ENCODE measurements around the gene HOXA1. TPM values are rescaled to one million over a fixed set of nuclear protein-coding genes. Genes with fewer than 3 reads are reported as not detected.
A peak's percentile ranks its signal among the peaks of the same experiment; 100 is the strongest.

The HOXA1 gene
- total and polyA plus RNA-seq, 9 donors, result 0.42 to 1.2 (median 0.91) TPM

GRCh38 chr7:27104341-27105058, 8.7 kb upstream of the HOXA1 start:
- H3K4me3 ChIP-seq (ENCODE audit: low read length), result no peak overlapping the region
- peaks cover 24% of the 10 kb centered on the region for H3K4me1 ChIP-seq (ENCODE audit: control insufficient read depth, insufficient read depth, low read length)
- H3K9me3 ChIP-seq (replicated peaks; ENCODE audit: control insufficient read depth, low read depth, low read length), result no peaks in the 10 kb centered on the region
- peaks cover 13% of the 10 kb centered on the region for H3K36me3 ChIP-seq (ENCODE audit: control insufficient read depth, insufficient read depth, low read length)
- peak; percentile 68 for DNase-seq
- 69% methylated on average over 6 of the region's 13 CpGs for WGBS (ENCODE audit: insufficient coverage)
- H3K27ac ChIP-seq (ENCODE audit: low read length), result peak overlapping the region; percentile 2
- peaks cover 55% of the 10 kb centered on the region for H3K27me3 ChIP-seq (ENCODE audit: control insufficient read depth, insufficient read depth, low read length)

- 44% methylated on average over 16 of the region's 35 CpGs for WGBS (ENCODE audit: insufficient coverage)
- Histone ChIP-seq H3K4me3 (ENCODE audit: low read length) (peak overlapping the region; percentile 6), H3K27ac (ENCODE audit: low read length) (peak overlapping the region; percentile 31), H3K9me3 (replicated peaks; ENCODE audit: control insufficient read depth, low read depth, low read length) (no peaks in the 10 kb centered on the region), H3K4me1 (ENCODE audit: control insufficient read depth, insufficient read depth, low read length) (peaks cover 23% of the 10 kb centered on the region), H3K27me3 (ENCODE audit: control insufficient read depth, insufficient read depth, low read length) (peaks cover 61% of the 10 kb centered on the region), H3K36me3 (ENCODE audit: control insufficient read depth, insufficient read depth, low read length) (peaks cover 13% of the 10 kb centered on the region)
- DNase-seq, result no peak
Observed at GRCh38 chr7:27103489-27104226, 7.9 kb upstream of the HOXA1 start.

- peaks cover 8% of the 10 kb centered on the region for H3K36me3 ChIP-seq (ENCODE audit: control insufficient read depth, insufficient read depth, low read length)
- H3K4me3 ChIP-seq (ENCODE audit: low read length), result peak within 1 kb of the TSS; percentile 6
- H3K27ac ChIP-seq (ENCODE audit: low read length), result peak within 1 kb of the TSS; percentile 52
- H3K9me3 ChIP-seq (replicated peaks; ENCODE audit: control insufficient read depth, low read depth, low read length), result no peaks in the 10 kb centered on the region
- H3K27me3 ChIP-seq (ENCODE audit: control insufficient read depth, insufficient read depth, low read length), result peaks cover 62% of the 10 kb centered on the region
- 38% methylated on average over 19 of the region's 29 CpGs for WGBS (ENCODE audit: insufficient coverage)
- no peak for DNase-seq
- H3K4me1 ChIP-seq (ENCODE audit: control insufficient read depth, insufficient read depth, low read length), result peaks cover 32% of the 10 kb centered on the region
Observed at GRCh38 chr7:27102581-27103442, 7.0 kb upstream of the HOXA1 start, which contains the start of gene HOXA2. Gene HOXA2, minus strand, starts transcription at chr7:27102683. Its CDS starts 183 bp downstream, at chr7:27102500.

GRCh38 chr7:27101957-27102580, 6.3 kb upstream of the HOXA1 start:
- H3K4me1 ChIP-seq (ENCODE audit: control insufficient read depth, insufficient read depth, low read length), result peaks cover 39% of the 10 kb centered on the region
- H3K27ac ChIP-seq (ENCODE audit: low read length), result no peak overlapping the region
- WGBS (ENCODE audit: insufficient coverage), result 39% methylated on average over 31 of the region's 39 CpGs
- no peak for DNase-seq
- peaks cover 61% of the 10 kb centered on the region for H3K27me3 ChIP-seq (ENCODE audit: control insufficient read depth, insufficient read depth, low read length)
- no peak overlapping the region for H3K4me3 ChIP-seq (ENCODE audit: low read length)
- peaks cover 6% of the 10 kb centered on the region for H3K36me3 ChIP-seq (ENCODE audit: control insufficient read depth, insufficient read depth, low read length)
- no peaks in the 10 kb centered on the region for H3K9me3 ChIP-seq (replicated peaks; ENCODE audit: control insufficient read depth, low read depth, low read length)

GRCh38 chr7:27101171-27101956, 5.6 kb upstream of the HOXA1 start:
- 63% methylated on average over 17 of the region's 25 CpGs for WGBS (ENCODE audit: insufficient coverage)
- DNase-seq, result no peak
- H3K4me1 ChIP-seq (ENCODE audit: control insufficient read depth, insufficient read depth, low read length), result peaks cover 36% of the 10 kb centered on the region
- H3K27me3 ChIP-seq (ENCODE audit: control insufficient read depth, insufficient read depth, low read length), result peaks cover 62% of the 10 kb centered on the region
- H3K36me3 ChIP-seq (ENCODE audit: control insufficient read depth, insufficient read depth, low read length), result peaks cover 6% of the 10 kb centered on the region
- H3K4me3 ChIP-seq (ENCODE audit: low read length), result no peak overlapping the region
- H3K9me3 ChIP-seq (replicated peaks; ENCODE audit: control insufficient read depth, low read depth, low read length), result no peaks in the 10 kb centered on the region
- H3K27ac ChIP-seq (ENCODE audit: low read length), result peak overlapping the region; percentile 52

GRCh38 chr7:27100694-27101170, 4.9 kb upstream of the HOXA1 start:
- DNase-seq, result no peak
- H3K36me3 ChIP-seq (ENCODE audit: control insufficient read depth, insufficient read depth, low read length), result peaks cover 6% of the 10 kb centered on the region
- H3K27ac ChIP-seq (ENCODE audit: low read length), result no peak overlapping the region
- no peak overlapping the region for H3K4me3 ChIP-seq (ENCODE audit: low read length)
- H3K9me3 ChIP-seq (replicated peaks; ENCODE audit: control insufficient read depth, low read depth, low read length), result no peaks in the 10 kb centered on the region
- peaks cover 64% of the 10 kb centered on the region for H3K27me3 ChIP-seq (ENCODE audit: control insufficient read depth, insufficient read depth, low read length)
- H3K4me1 ChIP-seq (ENCODE audit: control insufficient read depth, insufficient read depth, low read length), result peaks cover 30% of the 10 kb centered on the region
- 73% methylated on average over 7 of the region's 8 CpGs for WGBS (ENCODE audit: insufficient coverage)

- no CpG with 5 or more reads among the region's 8 CpGs for WGBS (ENCODE audit: insufficient coverage)
- DNase-seq, result no peak
Observed at GRCh38 chr7:27099453-27100370, 3.9 kb upstream of the HOXA1 start.

GRCh38 chr7:27098578-27099451, 3.0 kb upstream of the HOXA1 start:
- Histone ChIP-seq H3K4me3 (ENCODE audit: low read length) (peak overlapping the region; percentile 20), H3K36me3 (ENCODE audit: control insufficient read depth, insufficient read depth, low read length) (peaks cover 6% of the 10 kb centered on the region), H3K27me3 (ENCODE audit: control insufficient read depth, insufficient read depth, low read length) (peaks cover 65% of the 10 kb centered on the region), H3K9me3 (replicated peaks; ENCODE audit: control insufficient read depth, low read depth, low read length) (no peaks in the 10 kb centered on the region), H3K27ac (ENCODE audit: low read length) (peak overlapping the region; percentile 76), H3K4me1 (ENCODE audit: control insufficient read depth, insufficient read depth, low read length) (peaks cover 28% of the 10 kb centered on the region)
- 52% methylated on average over 21 of the region's 38 CpGs for WGBS (ENCODE audit: insufficient coverage)
- DNase-seq, result peak; percentile 71

More at GRCh38 chr7:27099453-27100370, 3.9 kb upstream of the HOXA1 start:
- Histone ChIP-seq H3K27ac (ENCODE audit: low read length) (no peak overlapping the region), H3K36me3 (ENCODE audit: control insufficient read depth, insufficient read depth, low read length) (peaks cover 6% of the 10 kb centered on the region), H3K4me1 (ENCODE audit: control insufficient read depth, insufficient read depth, low read length) (peaks cover 32% of the 10 kb centered on the region), H3K27me3 (ENCODE audit: control insufficient read depth, insufficient read depth, low read length) (peaks cover 67% of the 10 kb centered on the region), H3K4me3 (ENCODE audit: low read length) (no peak overlapping the region), H3K9me3 (replicated peaks; ENCODE audit: control insufficient read depth, low read depth, low read length) (no peaks in the 10 kb centered on the region)

All from muscle of leg (tissue), 11 donors.